HG03175 (cell line): ENCODE results near the gene SRF.

Source experiments
- ATAC-seq: cut with Tn5 transposase; IDR thresholded peaks from one replicate; pipeline ENCODE4 v1.9.1; 2021; ENCODE audit warnings: mild to moderate bottlenecking, moderate library complexity; ENCODE audit not compliant: unreplicated experiment

SRF gene

DNA sequence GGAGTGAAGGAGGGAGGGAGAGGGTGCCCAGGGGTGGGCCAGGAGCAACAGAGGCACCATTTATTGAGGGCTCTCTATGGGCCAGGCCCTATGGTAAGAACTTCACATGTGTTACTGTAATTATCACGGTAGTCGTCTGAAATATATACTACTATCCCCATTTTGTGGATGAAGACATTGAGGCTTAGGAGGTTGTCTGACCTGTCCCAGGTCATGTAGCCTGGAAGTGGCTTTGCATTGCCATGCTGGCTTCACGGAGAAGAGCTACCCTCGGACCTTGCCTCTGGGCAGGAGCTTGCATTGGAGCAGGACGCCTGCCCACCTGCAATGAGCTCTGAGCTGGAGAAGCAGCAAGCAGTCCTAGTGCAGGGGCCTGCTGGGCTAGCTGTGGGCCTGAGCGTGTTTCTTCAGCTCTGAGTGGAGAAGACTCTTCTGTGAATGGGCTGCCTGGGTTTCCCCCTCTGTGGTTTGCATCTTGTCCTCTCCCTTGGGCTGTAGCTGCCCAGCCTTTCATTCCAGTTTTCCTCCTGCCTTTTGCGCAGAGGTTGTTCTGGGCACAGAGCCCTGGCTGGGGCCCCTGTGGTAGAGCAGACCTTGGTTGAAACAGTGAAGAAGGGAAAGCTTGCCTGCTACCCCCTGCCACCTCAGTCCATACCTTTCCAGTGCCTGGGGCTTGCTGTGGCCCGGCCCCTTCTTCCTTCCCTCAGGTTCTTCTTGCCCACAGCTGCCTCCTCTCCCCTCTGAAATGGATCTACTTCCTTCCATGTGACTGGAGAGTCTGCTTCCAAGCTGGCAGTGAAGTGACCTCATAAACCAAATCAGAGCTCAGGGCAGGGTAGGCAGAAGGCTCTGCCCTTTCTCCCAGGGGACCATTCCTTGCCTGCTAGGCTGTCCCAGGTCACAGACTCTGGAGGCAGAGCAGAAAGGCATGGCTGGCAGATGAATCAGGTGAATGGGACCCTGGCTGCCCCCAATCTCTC lies 24.1 kb upstream of the SRF start:
- ATAC-seq, result no peak

DNA sequence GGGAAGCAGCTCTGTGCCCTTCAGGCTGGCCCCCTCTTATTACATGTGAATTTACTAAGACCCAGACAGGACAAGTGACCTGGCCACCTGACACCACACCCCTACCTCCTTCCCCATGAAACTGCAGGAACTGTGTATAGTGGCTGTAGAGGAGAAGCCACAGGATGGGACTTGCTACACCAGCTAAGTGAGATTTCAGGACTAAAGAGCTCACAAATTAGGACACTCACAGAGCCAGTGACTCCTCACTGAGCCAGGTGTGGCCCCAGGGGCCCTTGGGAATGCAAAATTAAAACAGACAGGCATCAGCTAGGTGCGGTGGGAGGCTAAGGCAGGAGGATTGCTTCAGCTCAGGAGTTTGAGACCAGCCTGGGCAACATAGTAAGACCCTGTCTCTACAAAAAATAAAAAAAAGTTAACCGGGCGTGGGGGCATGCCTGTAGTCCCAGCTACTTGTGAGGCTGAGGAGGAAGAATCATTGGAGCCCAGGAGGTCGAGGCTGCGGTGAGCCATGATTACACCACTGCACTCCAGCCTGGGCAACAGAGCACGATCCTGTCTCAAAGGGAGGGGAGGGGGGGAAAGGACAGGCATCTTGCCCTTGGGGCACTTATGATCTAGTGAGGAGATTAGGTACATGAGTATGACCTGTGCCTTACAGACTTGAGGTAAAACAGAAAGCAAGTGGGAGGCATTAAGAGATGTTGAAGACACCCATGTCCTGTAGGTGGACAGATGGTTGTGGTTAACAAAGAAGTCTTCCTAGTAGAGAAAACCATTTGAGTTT lies 23.2 kb upstream of the SRF start:
- no peak for ATAC-seq

DNA sequence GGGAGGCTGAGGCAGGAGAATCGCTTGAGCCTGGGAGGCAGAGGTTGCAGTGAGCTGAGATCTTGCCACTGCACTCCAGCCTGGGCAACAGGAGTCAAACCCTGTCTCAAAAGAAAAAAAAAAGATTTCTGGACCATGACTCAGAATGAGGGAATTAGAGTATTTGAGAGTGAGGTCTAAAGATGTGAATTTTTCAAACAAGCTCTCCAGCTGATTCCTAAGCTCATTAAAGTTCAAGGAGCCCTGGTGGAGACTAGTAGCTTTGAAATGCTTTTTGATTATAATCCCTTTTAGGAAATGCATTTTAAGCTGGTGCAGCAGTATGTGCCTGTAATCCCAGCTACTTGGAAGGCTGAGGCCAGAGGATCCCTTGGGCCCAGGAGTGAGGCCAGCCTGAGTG lies 21.8 kb upstream of the SRF start:
- ATAC-seq, result no peak

DNA sequence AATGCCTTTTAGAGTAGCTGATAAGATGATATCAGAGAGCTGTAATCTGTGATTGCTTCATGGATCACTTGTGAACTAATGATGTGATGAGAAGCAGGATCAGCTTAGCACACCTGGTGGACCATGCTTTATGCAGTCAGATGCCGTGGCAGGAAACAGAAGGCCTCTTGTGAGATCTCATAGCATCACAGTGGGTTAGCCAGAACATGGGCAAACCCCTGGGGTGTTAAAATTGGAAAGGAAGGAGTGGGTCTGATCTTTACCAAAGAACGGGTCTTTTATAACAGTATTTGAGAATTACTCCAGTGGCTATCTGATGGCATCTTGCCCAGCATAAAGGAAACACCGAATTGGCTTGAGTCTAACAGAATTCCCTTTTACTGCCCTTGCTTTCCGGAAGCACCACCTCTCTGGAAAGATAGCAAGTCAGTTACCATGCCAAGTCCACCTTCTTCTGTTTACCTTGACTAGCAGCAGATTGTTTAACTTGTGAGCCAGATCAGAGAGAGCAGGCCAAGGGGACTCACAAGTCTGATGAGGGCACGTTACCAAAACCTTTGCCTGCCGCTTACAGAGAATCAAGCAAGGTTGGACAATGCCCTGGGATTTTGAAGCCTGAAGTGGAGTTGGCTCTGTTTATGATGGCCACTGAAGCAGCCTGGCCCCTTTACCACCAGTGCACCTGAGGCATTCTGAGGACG lies 20.9 kb upstream of the SRF start:
- no peak for ATAC-seq

DNA sequence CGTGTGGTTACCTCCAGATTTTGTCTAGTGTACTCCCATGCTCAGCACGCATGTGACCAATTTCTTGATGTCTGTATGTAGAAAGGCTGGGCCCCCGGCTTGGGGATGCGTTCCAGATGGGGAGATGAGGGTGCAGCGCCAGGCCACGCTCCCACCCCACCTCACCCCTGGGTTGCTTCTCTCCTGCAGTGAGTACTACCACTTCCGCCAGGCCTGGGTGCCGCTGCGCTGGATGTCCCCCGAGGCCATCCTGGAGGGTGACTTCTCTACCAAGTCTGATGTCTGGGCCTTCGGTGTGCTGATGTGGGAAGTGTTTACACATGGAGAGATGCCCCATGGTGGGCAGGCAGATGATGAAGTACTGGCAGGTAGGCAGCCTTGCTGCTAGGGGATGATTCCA lies 11.5 kb upstream of the SRF start:
- no peak for ATAC-seq

DNA sequence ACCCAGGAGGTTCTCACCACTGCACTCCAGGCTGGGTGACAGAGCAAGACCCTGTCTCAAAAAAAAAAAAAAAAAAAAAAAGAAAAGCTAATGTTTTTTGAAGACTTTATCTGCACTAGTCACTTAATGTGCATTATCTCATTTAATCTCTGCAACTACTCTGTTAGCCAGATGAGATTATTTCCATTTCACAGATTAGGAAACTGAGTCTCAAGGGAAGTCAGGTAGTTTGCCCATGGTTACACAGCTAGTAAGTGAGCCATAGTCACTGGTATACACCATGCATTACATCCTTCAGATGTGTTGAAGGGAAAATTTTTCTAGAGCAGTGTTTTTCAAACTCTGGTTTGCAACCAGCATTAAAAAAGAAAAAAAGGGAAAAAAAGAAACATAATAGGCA lies 7.2 kb upstream of the SRF start:
- ATAC-seq, result no peak

DNA sequence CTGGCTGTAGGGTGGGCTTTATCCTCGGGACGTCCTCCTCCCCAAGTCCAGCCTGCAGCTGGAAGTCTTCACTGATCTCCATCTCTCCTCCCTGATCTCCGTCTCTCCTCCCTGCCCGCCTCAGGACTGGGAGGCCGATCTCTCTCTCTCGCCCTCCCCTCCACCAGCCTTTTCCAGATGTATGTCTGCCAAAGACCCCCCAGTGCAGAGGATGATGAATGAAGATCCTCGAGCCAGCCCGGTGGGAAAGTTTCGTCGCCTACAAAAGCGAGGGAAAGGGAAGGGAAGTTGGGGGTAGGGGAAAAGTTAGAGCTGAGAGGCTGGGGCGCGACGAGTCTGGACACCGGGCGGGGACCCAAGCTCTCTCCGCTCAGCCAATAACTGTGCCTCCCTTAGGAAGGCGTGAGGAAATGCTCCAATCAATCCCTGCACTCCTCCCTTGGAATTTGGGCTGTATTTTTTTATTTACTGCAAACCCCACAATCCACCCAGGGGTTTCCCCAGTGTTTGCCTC lies 595 bp upstream of the SRF start:
- no peak for ATAC-seq

DNA sequence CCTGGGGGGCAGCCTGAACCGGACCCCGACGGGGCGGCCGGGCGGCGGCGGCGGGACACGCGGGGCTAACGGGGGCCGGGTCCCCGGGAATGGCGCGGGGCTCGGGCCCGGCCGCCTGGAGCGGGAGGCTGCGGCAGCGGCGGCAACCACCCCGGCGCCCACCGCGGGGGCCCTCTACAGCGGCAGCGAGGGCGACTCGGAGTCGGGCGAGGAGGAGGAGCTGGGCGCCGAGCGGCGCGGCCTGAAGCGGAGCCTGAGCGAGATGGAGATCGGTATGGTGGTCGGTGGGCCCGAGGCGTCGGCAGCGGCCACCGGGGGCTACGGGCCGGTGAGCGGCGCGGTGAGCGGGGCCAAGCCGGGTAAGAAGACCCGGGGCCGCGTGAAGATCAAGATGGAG lies 636 bp downstream of the SRF start:
- ATAC-seq, result no peak

DNA sequence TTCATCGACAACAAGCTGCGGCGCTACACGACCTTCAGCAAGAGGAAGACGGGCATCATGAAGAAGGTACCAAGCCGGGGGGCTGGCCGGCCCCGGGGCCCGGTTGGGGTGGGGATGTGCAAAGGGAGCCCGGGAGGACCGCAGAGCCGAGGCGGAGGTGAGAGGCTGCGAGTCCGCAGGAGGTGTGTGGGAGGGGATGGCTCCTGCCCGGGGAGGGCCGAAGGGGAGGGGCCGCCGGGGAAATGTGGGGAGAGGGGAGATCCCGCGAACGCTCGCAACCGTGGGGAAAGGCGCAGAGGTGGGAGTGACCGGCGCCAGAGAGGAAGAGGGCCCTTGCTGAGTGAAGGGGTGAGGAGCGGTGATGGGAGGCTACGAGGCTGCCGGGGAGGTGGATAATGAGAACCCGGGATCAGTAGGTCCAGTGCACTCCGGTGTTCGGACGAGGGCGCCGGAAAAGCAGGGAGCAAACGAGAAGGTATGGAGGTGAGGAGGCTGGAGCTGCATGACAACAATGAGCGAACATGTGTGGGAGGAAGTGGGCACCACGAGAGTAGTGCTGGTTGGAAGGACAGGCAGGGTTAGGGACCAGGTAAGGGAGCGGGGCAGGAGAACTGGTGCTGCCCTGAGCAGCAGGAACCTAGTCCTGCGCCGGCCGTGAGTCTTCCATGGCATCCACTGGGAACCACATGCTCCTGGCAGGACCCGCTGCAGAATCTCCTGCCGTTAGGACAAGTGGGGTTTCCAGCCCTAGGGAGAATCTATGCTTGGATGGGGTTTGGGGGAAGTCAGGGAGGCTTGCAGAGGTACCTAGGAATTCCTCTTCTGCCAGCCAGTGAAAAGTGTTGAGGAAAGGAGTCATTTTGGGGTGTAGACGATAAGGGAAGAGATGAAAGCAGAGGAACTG lies 1.3 kb downstream of the SRF start:
- ATAC-seq, result no peak

DNA sequence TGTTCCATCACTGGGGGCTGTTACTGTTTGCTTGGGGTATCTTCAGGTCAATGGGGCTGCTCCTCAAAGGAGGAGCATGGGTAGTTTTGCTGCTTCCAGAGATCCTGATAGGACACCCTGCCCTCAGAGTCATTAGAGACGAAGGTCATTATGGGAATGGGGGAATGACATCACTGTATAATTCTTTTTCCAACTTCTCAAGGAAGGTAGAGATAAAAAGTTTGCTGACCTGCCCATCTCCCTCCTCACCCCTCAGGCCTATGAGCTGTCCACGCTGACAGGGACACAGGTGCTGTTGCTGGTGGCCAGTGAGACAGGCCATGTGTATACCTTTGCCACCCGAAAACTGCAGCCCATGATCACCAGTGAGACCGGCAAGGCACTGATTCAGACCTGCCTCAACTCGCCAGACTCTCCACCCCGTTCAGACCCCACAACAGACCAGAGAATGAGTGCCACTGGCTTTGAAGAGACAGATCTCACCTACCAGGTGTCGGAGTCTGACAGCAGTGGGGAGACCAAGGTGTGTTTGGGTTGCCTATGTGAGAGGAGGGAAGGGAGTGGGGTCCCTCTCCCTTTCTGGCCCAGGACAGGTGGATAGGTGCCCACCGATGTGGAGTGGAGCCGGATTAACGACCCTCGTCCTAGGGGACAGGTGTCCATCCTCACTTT lies 2.7 kb downstream of the SRF start:
- ATAC-seq, result no peak

DNA sequence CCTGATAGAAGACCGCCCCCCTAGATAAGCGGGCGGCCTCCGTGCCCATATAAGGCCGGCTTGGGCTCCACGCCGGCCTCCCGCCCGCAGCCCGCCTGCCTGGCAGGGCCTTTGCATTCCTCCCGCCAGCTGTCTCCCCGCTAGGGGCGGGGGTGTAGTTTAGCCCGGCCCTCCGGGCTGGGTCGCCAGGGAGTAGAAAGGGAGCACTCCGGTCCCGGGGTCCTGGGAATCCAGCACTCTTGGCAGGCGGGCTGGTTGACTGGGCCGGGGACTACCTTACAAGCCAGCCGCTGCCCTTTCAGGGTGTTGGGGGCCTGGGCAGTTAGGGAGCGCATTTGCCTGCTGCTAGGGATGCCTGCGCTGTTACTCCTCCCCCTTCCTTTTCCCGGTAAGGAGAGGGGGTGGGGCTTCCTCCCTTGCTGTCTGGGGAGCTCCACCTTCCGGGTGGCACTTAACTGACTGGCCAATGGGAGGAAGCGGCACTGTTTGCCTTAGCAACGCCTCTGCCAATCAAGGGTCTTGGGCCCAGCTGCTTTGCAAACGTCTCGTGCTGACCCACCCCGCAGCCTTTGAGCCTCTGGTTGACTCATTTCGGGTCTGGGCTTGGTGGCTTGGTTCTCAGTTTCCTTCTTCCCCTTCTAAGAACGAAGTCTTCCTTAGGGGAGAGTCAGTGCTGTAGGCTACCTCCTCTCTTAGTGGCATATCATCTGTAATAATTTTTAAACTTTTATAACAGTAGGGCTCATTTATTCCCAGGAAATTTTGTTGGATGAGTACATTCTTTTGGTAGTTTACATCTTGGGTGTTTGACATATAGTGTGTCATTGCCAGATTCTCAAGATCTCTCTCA lies 3.4 kb downstream of the SRF start:
- ATAC-seq, result peak; percentile 75

DNA sequence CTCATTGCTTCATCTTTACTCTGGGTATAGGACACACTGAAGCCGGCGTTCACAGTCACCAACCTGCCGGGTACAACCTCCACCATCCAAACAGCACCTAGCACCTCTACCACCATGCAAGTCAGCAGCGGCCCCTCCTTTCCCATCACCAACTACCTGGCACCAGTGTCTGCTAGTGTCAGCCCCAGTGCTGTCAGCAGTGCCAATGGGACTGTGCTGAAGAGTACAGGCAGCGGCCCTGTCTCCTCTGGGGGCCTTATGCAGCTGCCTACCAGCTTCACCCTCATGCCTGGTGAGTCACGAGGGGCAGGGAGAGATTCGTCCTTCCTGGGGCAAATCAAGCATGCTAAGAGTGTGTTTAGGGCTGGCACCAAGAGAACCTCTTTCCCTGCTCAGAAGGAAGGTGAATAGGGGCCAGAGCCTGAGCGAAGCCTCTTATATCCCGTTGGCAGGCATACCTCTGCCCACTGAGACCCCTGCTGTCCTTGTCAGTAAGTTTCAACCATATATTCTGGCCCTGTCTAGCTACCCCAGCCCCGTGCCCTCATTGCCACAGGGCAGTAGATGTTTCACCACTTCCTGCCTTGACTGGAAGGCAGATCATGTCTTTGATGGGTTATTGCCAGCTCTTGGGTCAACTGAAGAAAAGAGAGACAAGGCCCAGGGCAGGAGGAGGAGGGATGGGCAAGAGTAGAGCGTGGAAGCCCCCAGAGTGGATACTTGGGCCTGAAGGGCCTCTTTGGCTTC lies 4.8 kb downstream of the SRF start:
- no peak for ATAC-seq

DNA sequence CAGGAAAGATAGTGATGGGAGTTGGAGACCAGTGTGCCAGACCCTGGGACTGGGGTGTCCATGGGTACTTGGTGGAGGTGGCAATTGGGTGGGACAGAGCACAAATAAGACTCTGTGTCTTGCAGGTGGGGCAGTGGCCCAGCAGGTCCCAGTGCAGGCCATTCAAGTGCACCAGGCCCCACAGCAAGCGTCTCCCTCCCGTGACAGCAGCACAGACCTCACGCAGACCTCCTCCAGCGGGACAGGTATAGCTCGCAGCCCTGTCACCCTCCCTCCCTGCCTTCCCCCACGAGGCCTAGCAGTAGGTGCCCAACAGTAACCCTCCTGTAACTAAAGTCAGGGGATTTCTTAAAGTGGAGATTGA lies 5.3 kb downstream of the SRF start:
- ATAC-seq, result no peak

DNA sequence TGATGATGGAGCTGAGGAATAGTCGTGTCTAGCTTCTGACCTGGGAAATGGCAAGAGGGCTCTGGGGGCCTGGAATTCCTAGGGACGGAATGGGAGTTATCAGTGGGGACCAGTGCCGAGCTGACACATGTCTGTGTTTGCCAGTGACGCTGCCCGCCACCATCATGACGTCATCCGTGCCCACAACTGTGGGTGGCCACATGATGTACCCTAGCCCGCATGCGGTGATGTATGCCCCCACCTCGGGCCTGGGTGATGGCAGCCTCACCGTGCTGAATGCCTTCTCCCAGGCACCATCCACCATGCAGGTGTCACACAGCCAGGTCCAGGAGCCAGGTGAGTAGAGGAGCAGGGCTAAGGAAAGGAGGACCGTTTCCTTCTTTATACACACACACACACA lies 7.1 kb downstream of the SRF start:
- ATAC-seq, result no peak

DNA sequence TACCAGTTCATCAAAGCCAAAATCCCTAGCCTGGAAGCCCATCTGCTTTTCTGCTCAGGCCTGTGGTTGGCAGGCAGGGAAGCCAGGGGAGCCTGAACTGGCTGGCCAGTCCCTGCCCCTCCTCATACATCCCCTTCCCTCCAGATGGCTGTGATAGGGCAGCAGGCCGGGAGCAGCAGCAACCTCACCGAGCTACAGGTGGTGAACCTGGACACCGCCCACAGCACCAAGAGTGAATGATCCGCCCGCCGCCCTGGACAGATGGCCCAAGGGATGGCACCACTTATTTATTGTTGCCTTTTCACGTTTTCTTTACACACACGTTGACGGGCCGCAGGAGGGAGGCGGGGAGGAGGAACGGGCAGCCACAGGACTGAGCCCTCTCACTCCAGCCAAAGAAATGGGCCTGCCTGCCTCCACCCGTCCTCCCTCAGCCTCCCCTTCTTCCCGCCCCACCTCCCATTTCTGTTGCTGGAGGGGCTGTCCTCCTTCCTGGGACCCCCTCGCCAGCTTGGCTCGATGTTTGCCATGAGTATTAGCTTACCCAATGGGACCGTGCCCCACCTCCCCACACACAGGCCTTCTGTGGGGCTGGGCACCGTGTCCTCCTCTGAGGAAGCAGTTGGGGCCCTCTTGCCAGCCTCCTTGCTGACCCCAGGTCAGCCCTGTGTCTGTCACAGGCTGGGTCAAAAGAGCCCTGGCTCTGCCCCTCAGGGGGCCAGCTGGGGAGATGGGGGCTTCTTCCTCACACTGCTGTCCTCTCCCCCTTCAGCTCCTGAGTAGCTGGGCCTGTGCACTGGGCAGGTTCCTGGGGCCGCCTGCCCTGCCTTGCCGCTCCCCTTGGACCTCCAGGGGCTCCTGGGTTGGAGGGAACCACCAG lies 8.1 kb downstream of the SRF start:
- ATAC-seq, result no peak

DNA sequence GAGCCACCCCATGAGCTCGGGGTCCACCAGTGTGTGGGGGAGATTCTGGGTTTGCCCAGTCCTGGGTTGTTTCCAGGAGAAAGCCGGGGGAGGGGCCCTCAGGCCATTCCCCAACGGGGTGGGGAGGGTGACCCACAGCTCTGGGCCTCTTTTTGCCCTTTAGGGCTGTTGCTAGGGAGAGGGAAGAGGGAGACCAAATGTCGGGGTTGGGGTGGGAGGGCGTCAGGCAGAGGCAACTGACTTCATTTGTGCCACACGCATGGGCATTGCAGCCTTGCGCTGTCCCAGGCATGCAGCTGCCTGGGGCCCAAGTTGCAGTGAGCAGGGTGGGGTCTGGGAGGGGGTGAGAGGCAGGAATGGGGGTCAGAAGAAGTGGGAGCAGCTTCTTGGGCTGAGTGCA lies 9.0 kb downstream of the SRF start:
- ATAC-seq, result no peak

DNA sequence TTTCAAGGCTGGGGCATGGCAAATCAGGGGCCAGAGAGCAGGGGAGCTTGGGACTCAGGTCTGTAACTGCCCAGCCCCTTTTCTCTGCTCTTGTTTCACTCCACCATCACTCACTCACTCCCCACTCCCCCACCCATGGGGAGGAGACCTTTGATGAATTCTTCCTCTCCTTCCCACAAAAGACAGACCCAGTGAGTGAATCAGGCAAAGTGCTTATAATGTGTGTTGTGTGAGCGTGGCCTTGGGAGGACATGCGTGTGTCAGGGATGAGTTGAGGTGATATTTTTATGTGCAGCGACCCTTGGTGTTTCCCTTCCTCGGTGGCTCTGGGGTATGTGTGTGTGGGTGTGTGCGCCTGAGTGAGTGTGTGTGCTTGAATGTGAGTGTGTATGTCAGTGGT lies 9.9 kb downstream of the SRF start:
- no peak for ATAC-seq
